ENCODE data around the gene PLEKHM2. TPM values are rescaled to one million over a fixed set of nuclear protein-coding genes. Genes with fewer than 3 reads are reported as not detected.

PLEKHM2 gene
- total RNA-seq, 1 donor from 2014 or later, result 105 TPM

GRCh38 chr1:15703562-15703961 is 19.4 kb downstream of the PLEKHM2 start:
- no peaks in the 10 kb centered on the region for H3K9me3 Mint-ChIP-seq
- H3K4me1 Mint-ChIP-seq, result peaks cover 41% of the 10 kb centered on the region
- H3K4me3 Mint-ChIP-seq, result no peak overlapping the region
- DNase-seq, result no peak
- POLR2A ChIA-PET, result no interaction called here
- no peak overlapping the region for H3K27ac Mint-ChIP-seq
- no peak for TF ChIP-seq CTCF (IDR thresholded peaks at IDR 0.05)
- no peaks in the 10 kb centered on the region for H3K27me3 Mint-ChIP-seq
- no peak for ATAC-seq (ENCODE audit: low read depth)
- H3K36me3 Mint-ChIP-seq (ENCODE audit: low read depth), result peaks cover 40% of the 10 kb centered on the region
- intact Hi-C loops (cut with micrococcal nuclease), result no loop called here
- CTCF ChIA-PET, result no interaction called here

DNA sequence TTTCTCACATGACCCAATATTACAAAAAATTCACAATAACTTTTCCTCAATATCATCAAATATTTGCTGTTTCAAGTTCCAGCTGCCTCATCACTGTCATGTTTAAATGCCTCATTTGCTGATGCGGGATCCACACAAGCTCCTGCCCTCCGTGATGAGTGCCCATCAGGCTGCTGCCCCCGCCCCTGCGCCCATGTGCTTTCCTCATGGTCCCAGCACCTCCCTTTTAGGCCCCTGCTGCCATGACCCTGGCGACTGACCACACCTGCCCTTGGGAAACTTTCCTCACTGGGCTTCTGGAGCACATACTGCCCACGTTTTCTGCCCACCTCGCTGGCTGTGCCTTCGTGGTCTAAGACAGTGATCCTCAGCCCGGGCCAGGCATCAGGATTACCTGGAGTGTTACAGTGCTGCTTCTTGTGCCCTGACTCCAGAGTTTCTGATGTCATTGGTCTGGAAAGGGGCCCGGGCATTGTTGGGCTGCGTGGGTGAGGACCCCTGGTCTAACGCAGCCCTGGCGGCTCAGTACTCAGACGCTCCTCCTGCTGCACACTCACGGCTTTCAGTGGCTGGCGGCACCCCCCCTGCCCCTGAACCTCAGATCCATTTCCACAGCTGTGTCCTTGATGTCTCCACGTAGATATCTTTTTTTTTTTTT is 20.5 kb downstream of the PLEKHM2 start:
- DNase-seq (no peak), ATAC-seq (ENCODE audit: low read depth) (no peak)
- peaks cover 42% of the 10 kb centered on the region for H3K36me3 Mint-ChIP-seq (ENCODE audit: low read depth)
- H3K9me3 Mint-ChIP-seq, result no peaks in the 10 kb centered on the region
- H3K27ac Mint-ChIP-seq, result no peak overlapping the region
- peaks cover 40% of the 10 kb centered on the region for H3K4me1 Mint-ChIP-seq
- no peaks in the 10 kb centered on the region for H3K27me3 Mint-ChIP-seq
- no peak overlapping the region for H3K4me3 Mint-ChIP-seq
- TF ChIP-seq CTCF (IDR thresholded peaks at IDR 0.05), result no peak
- ChIA-PET CTCF (interaction anchor here (0.6 kb wide), 1 partner anchor 37 kb away, joined by 3 read pairs; no protein-coding TSS in a partner anchor), POLR2A (interaction anchor here (0.6 kb wide), 1 partner anchor 86 kb away, joined by 3 read pairs; no protein-coding TSS in a partner anchor)
- intact Hi-C loops (cut with micrococcal nuclease), result no loop called here

DNA sequence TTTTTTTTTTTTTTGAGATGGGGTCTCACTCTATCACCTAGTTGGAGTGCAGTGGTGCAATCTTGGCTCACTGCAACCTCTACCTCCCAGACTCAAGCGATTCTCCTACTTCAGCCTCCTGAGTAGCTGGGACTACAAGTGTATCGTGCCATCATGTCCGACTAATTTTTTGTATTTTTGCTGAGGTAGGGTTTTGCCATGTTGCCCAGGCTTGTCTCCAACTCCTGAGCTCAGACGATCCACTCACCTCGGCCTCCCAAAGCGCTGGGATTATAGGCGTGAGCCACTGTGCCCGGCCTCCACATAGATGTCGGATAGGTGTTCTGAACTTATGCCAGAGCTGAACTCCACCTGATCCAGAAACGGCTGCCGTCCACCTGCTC is 21.1 kb downstream of the PLEKHM2 start:
- Mint-ChIP-seq H3K27ac (no peak overlapping the region), H3K4me3 (no peak overlapping the region), H3K27me3 (no peaks in the 10 kb centered on the region), H3K4me1 (peaks cover 41% of the 10 kb centered on the region), H3K9me3 (no peaks in the 10 kb centered on the region), H3K36me3 (ENCODE audit: low read depth) (peaks cover 42% of the 10 kb centered on the region)
- POLR2A ChIA-PET, result no interaction called here
- CTCF ChIA-PET, result no interaction called here
- intact Hi-C loops (cut with micrococcal nuclease), result no loop called here
- no peak for TF ChIP-seq CTCF (IDR thresholded peaks at IDR 0.05)
- DNase-seq (no peak), ATAC-seq (ENCODE audit: low read depth) (no peak)

GRCh38 chr1:15706751-15707150 is 22.6 kb downstream of the PLEKHM2 start:
- intact Hi-C loops (cut with micrococcal nuclease), result no loop called here
- TF ChIP-seq CTCF (IDR thresholded peaks at IDR 0.05), result no peak
- Mint-ChIP-seq H3K4me3 (no peak overlapping the region), H3K27ac (no peak overlapping the region), H3K36me3 (ENCODE audit: low read depth) (peaks cover 38% of the 10 kb centered on the region), H3K27me3 (no peaks in the 10 kb centered on the region), H3K4me1 (peaks cover 38% of the 10 kb centered on the region), H3K9me3 (no peaks in the 10 kb centered on the region)
- POLR2A ChIA-PET, result interaction anchor here (1.2 kb wide), 1 partner anchor 10 kb away, joined by 6 read pairs; no protein-coding TSS in a partner anchor
- ATAC-seq (ENCODE audit: low read depth) (no peak), DNase-seq (no peak)
- CTCF ChIA-PET, result no interaction called here

GRCh38 chr1:15707239-15707925 is 23.3 kb downstream of the PLEKHM2 start:
- Mint-ChIP-seq H3K9me3 (no peaks in the 10 kb centered on the region), H3K36me3 (ENCODE audit: low read depth) (peaks cover 34% of the 10 kb centered on the region), H3K4me3 (no peak overlapping the region), H3K4me1 (peaks cover 38% of the 10 kb centered on the region), H3K27me3 (no peaks in the 10 kb centered on the region), H3K27ac (no peak overlapping the region)
- no peak for TF ChIP-seq CTCF (IDR thresholded peaks at IDR 0.05)
- DNase-seq (no peak), ATAC-seq (ENCODE audit: low read depth) (no peak)
- ChIA-PET CTCF (no interaction called here), POLR2A (no interaction called here)
- intact Hi-C loops (cut with micrococcal nuclease), result no loop called here

All from activated B cell treated with CpG ODN at 0.5 μM for 24 hours (primary cell).